Adrenal gland (tissue), 12 donors: ENCODE measurements around the gene ZNF33B. TPM values are rescaled to one million over a fixed set of nuclear protein-coding genes. Genes with fewer than 3 reads are reported as not detected.
A peak's percentile ranks its signal among the peaks of the same experiment; 100 is the strongest.

Source experiments
- DNase-seq, 7 donors: peaks; one replicate each; pipeline ENCODE4 v3.0.0-alpha.2; 2019 to 2020
- H3K27ac ChIP-seq, 5 donors: fragments of 200-600 bp; sonication (generic) in 4 of 5; 1 replicate in 3 of 5; 2 replicates in 2 of 5; pipeline versions ENCODE4 v1.5.1 to v1.8.0; 2016 to 2020; ENCODE audit warnings: mild to moderate bottlenecking in 1 of 5
- H3K27me3 ChIP-seq: fragments of 200-600 bp; 2 replicates; pipeline ENCODE4 v1.8.0; 2021
- H3K36me3 ChIP-seq, 2 donors: fragments of 200-600 bp; replicated peaks in 1 of 2; 1 replicate in 1 of 2; 2 replicates in 1 of 2; pipeline versions ENCODE4 v1.5.1 to v1.8.0; 2018 to 2022
- H3K4me1 ChIP-seq, 2 donors: fragments of 200-600 bp; replicated peaks in 1 of 2; 1 replicate in 1 of 2; 2 replicates in 1 of 2; pipeline versions ENCODE4 v1.5.1 to v1.8.0; 2018 to 2021
- H3K4me3 ChIP-seq, 4 donors: fragments of 200-600 bp; sonication (generic) in 3 of 4; one replicate each; pipeline ENCODE4 v1.5.1; 2016 to 2018
- H3K9me3 ChIP-seq, 3 donors: fragments of 200-600 bp; sonication (generic) in 1 of 3; replicated peaks in 1 of 3; 1 replicate in 2 of 3; 2 replicates in 1 of 3; pipeline versions ENCODE4 v1.5.1 to v1.8.0; 2016 to 2021
- POLR2A ChIP-seq, 2 donors: fragments of 450-650 bp; IDR thresholded peaks; one replicate each; pipeline ENCODE4 v1.6.1; 2017; ENCODE audit warnings: antibody characterized with exemption in 2 of 2, mild to moderate bottlenecking in 2 of 2, moderate library complexity in 1 of 2
- WGBS, 4 donors: extraction: QIAGEN DNeasy Blood & Tissue Kit in 2 of 4; methylation state at CpG; one replicate each; pipeline versions ENCODE4 v1.1.5 to v1.1.7; 2013 to 2017; 5-methylcytosine and 5-hydroxymethylcytosine counted together
- intact Hi-C, 2 donors: fragments of 100-400 bp; cut with DNase I; formaldehyde crosslinking; loops; one replicate each; pipeline versions ENCODE4 v1.14.1 to v1.15.0; 2022 to 2023
- polyA plus RNA-seq, 3 donors: library from polyadenylated mRNA; stranded (reverse); fragments of 200-250 nt in 2 of 3; fragments of 350-450 nt in 1 of 3; fragmentation: Illumina TruSeq in 1 of 3; extraction: RNeasy Lipid Tissue Mini Kit (QIAGEN cat#74804) in 1 of 3; gene quantifications; one replicate each; pipeline ENCODE4 v1.2.3, GENCODE V29; 2013 to 2014
- total RNA-seq, 9 donors: library from RNA; depleted of rRNA in 4 of 9; stranded (reverse); fragments of >200 nt in 4 of 9; fragments of 120-200 nt in 1 of 9; fragmentation: NEBNext Ultra II Directional in 1 of 9; extraction: Animal tissue kit (Norgen Biotek cat#: 25700) in 1 of 9; gene quantifications; one replicate each; pipeline versions ENCODE4 v1.1.0 to v1.2.4, GENCODE V29; 2013 to 2023
- TF ChIP-seq, protein P1 (sequence below), 6 experiments: fragments of 450-650 bp in 4 of 6; fragments of 200-600 bp in 2 of 6; sonication (generic) in 1 of 6; IDR thresholded peaks; 1 replicate in 5 of 6; 2 replicates in 1 of 6; pipeline versions ENCODE4 v1.5.1 to v1.8.0; 2016 to 2021; ENCODE audit warnings: antibody characterized with exemption in 6 of 6, mild to moderate bottlenecking in 2 of 6, moderate library complexity in 1 of 6
- donor health status: healthy with polysubstance abuse.
- donor health status: Bipolar disorder and iron deficiency.
- donor health status: DM: yes; HTN: yes; CAD: no.
- donor health status: DM: no; HTN: no; CAD: no.
- donor health status: DM: no; HTN: no; CAD: no.
- donor health status: DM: yes; HTN: yes; CAD: no.

Gene ZNF33B
- total and polyA plus RNA-seq, 12 donors = 5.1 to 43.0 (median 20.0) TPM

DNA sequence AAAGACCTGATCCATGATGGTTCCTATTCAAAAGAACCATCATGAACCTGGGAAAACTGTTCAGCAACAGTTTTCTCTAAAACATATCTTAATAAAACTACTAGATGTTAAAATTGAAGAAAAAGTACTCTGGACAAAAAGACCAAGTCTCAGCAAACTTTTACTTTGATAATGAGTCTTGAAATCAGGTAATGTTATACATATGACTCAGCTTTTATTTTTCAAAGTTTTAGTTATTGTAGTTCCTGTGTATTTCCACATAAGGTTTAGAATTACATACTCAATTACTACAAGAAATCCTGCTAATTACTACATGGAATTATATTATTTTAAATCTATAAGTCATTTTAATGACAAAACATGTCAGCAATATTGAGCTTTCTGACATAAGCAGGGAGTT lies 42.2 kb downstream of the ZNF33B start:
- TF ChIP-seq, protein P1, sequence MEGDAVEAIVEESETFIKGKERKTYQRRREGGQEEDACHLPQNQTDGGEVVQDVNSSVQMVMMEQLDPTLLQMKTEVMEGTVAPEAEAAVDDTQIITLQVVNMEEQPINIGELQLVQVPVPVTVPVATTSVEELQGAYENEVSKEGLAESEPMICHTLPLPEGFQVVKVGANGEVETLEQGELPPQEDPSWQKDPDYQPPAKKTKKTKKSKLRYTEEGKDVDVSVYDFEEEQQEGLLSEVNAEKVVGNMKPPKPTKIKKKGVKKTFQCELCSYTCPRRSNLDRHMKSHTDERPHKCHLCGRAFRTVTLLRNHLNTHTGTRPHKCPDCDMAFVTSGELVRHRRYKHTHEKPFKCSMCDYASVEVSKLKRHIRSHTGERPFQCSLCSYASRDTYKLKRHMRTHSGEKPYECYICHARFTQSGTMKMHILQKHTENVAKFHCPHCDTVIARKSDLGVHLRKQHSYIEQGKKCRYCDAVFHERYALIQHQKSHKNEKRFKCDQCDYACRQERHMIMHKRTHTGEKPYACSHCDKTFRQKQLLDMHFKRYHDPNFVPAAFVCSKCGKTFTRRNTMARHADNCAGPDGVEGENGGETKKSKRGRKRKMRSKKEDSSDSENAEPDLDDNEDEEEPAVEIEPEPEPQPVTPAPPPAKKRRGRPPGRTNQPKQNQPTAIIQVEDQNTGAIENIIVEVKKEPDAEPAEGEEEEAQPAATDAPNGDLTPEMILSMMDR (IDR thresholded peaks at IDR 0.05) = no peak
- no peak for TF ChIP-seq POLR2A (IDR thresholded peaks at IDR 0.05)
- intact Hi-C loops = no loop called here
- H3K27me3 ChIP-seq = no peaks in the 10 kb centered on the region
- H3K27ac ChIP-seq = no peak overlapping the region
- no peak overlapping the region for H3K4me3 ChIP-seq
- no peak for DNase-seq
- H3K36me3 ChIP-seq = peaks cover 0 to 24% of the 10 kb centered on the region in 2 donors
- peaks cover 0 to 33% (median 0%) of the 10 kb centered on the region in 3 donors for H3K9me3 ChIP-seq
- H3K4me1 ChIP-seq = no peaks in the 10 kb centered on the region

DNA sequence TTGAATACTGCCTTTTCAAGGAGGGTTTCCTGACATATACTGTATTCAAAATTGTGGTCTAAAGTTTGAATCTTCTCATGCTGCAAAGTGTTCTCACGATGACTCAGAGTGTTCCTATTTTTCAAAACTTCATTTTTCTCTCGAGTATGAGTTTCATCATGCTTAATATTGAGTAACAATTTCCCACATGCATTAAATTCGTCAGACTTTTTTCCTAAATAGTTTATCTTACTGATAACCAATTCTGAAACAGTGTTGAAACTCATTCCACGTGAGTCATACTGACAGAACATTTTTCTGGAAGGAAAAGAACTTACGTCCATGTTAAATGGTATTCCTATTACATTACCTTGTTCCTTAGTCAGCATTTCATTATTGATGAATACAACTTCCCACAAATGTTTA lies 44.1 kb downstream of the ZNF33B start:
- Histone ChIP-seq H3K4me3 (no peak overlapping the region), H3K4me1 (no peaks in the 10 kb centered on the region), H3K27ac (no peak overlapping the region), H3K9me3 (peaks cover 0 to 41% (median 8%) of the 10 kb centered on the region in 3 donors), H3K27me3 (no peaks in the 10 kb centered on the region), H3K36me3 (peaks cover 0 to 24% of the 10 kb centered on the region in 2 donors)
- WGBS, 4 donors = 64 to 76% (median 66%) methylated on average over 5 of the region's 5 CpGs
- TF ChIP-seq POLR2A (IDR thresholded peaks at IDR 0.05) = no peak
- TF ChIP-seq, protein P1 (IDR thresholded peaks at IDR 0.05) = no peak
- intact Hi-C loops = no loop called here
- DNase-seq = no peak

DNA sequence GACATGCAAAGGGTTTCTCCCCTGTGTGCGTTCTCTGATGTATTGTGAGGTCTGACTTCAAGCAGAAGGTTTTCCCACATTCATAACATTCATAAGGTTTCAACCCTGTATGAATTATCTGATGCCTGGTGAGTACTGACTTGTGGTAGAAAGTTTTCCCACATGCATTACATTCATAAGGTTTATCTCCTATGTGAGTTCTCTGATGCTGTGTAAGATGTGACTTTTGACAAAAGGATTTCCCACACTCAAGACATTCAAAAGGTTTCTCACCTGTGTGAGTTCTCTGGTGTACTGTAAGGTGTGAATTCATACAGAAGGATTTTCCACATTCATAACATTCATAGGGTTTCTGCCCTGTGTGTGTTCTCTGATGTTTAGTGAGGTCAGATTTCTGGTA lies 45.1 kb downstream of the ZNF33B start:
- Histone ChIP-seq H3K4me1 (no peaks in the 10 kb centered on the region), H3K4me3 (peak overlapping the region in 1 of 4 donors; percentile 5), H3K36me3 (peaks cover 0 to 24% of the 10 kb centered on the region in 2 donors), H3K27ac (no peak overlapping the region), H3K27me3 (no peaks in the 10 kb centered on the region), H3K9me3 (peaks cover 0 to 41% (median 8%) of the 10 kb centered on the region in 3 donors)
- TF ChIP-seq, protein P1 (IDR thresholded peaks at IDR 0.05) = no peak
- no peak for TF ChIP-seq POLR2A (IDR thresholded peaks at IDR 0.05)
- DNase-seq = no peak
- intact Hi-C loops = no loop called here
- WGBS, 4 donors = 88 to 100% (median 95%) methylated on average over 1 of the region's 1 CpG

DNA sequence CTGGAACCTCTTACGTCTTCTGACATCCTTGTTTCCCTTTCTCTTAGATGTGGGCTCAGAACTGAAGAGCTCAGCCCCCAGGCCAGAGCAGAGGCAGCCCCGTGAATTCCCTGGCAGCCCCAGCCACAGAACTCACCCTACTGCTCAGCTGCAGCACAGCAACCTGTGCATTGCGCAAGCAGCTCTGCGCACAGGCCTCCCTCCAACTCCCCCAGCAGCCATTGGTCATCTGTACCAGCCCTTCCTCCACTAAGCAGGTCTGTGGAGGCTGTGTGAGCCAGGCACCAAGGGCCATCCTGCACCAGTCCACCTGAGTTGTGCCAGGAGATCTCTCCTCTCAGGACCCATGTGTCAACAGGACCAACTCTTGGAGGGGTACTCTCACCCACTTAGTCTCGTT lies 54.5 kb downstream of the ZNF33B start:
- Histone ChIP-seq H3K27ac (no peak overlapping the region), H3K27me3 (no peaks in the 10 kb centered on the region), H3K4me1 (no peaks in the 10 kb centered on the region), H3K4me3 (no peak overlapping the region), H3K9me3 (no peaks in the 10 kb centered on the region), H3K36me3 (no peaks in the 10 kb centered on the region)
- 84 to 100% (median 88%) methylated on average over 4 to 5 of the region's 5 CpGs for WGBS, 4 donors
- intact Hi-C loops = no loop called here
- DNase-seq = no peak
- TF ChIP-seq POLR2A (IDR thresholded peaks at IDR 0.05) = no peak
- TF ChIP-seq, protein P1 (IDR thresholded peaks at IDR 0.05) = no peak
